SKM-1 treated with dmso at 0.1 percent for 144 hours (cell line): ENCODE results near the gene DST.
A peak's percentile ranks its signal among the peaks of the same experiment; 100 is the strongest.

Experiments
- DNase-seq: peaks from one replicate; lab custom pipeline; 2025; ENCODE audit not compliant: unreplicated experiment; lab: John Stamatoyannopoulos, UW

The DST gene

DNA sequence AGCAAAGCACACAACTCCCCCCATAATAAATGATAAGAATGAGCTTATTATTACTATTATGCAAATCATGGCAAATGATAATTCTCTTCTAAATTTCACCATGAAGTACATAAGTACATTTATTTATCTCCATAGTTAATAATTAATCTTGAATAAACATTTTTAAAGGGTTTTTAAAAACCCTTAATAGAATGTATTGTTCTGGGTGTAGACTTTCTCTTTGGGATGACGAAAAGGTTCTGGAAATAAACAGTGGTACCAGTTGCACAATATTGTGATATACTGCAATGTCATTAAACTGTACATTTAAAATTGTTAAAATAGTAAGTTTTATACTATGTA is 18.0 kb downstream of the DST start:
- DNase-seq = no peak

DNA sequence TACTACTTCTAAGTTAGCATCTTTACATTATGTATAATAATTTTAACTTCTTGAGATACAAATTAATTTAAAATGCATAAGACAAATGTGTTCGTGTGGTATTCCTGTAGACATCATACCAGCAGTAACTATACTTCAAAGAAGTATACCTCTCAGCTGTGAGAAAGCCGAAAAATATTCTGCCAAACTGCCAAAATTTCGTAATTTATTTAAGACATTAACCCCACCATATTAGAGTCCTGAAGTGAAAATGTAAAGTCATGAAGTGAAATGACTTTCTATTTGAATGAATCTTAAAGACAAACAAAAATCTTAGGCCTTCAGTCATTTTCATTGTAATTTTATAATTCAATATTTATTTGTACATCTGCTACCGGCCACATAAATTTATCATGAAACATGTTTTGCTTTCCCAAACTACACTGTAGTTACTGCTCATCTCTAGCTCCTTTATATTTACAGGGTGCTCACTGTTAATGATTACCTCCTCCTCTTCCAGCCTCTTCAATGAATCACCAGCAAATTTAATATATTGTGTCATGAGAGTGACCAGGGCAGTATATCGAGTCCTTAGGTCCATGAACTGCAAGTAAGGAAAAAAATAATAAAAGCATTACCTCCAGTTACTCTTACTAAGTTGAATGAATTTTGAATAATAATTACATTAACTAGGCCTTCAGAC is 18.5 kb downstream of the DST start:
- no peak for DNase-seq

DNA sequence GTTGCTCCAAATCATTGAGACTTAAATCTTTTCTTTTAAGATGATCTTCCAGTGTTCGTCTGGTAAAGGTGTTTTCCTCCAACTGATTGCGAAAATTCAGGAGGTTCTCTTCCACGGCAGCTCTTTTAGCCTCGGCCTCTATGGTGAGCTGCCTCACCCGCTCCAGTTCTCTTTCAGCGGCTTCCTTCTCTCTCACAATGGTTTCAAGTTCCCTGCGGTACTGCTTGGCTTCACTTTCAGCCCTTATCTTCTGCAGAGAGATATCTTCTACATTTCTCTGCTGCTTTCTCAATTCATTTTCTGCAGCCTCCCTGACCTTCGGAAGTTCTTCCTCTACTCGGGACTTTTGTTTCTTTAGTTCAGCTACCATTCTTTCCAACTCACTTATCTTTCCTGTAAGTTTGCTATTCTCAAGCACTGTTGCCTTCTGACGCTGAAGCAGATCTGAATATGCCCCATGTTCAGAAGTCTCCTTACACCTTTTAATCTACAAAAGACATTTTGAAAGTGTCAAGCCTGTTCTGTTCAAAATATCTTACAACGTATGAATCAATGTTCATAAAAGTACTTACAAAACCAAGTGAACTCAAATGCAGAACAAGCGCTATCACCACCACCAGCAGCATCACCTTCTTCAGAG is 22.3 kb downstream of the DST start:
- no peak for DNase-seq

DNA sequence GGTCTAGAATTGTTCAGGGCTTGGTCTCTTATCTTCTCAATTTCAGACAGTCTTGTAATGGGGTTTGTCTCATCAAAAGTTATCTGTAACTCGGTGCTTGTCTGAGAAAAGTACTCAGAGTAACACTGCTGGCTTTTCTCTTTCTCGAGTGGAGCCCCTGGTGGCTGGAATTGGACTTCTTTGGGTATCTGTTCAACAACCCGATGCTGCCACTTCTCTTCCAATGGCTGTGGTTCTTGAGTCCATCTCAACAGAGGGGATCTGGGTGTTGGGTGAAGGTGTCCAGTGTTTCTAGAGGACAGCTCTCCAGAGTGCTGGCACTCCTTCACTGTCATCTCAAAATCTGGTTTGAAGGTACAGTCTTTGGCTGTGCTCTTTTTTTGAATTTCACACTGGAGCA is 24.6 kb downstream of the DST start:
- no peak for DNase-seq

DNA sequence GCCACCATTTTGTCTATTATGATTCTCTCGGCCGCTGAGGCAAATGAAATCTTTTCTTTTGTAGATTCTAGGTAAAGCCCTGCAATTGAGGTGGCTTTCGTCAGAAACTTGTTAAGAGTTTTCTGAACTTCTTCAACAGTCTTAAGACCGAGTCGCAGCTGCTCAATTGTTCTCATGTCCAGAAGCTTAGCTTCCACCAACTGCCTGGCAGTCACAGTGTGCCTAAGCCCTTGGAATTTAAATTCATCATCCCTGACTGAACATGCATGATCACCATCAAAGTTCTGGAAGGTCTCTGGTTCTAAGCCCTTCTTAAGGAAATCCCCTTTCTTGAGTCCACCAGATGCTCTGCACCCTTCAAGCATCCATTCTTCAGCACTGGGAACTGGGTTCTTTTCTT is 25.7 kb downstream of the DST start:
- no peak for DNase-seq

DNA sequence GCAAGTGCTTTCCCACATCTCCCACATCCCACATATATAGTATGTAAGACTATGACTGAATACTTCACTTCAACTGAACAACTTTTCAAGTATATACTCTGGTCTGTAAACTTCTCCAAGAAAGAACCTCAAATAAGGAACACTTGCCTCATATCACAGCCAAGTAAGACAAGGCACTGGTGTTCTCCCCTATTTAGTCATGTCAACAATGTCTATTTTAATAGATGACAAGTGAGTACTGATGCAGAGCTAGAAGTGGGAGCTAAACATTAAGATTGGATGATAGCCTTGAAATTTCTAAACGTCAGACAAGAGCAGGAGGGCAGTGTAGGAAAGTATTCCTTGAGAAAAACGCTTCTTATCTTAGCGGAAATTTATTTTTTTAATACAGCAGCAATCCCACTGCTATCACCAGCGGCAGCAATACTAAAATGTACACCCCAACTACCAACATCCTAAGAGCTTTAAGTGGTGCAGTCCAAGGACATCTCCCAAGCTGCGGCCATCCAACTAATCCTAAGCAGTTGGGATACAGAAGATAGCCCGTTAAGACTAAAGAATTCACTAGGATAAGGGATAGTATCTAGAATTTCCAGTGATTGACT is 29.3 kb downstream of the DST start:
- no peak for DNase-seq

DNA sequence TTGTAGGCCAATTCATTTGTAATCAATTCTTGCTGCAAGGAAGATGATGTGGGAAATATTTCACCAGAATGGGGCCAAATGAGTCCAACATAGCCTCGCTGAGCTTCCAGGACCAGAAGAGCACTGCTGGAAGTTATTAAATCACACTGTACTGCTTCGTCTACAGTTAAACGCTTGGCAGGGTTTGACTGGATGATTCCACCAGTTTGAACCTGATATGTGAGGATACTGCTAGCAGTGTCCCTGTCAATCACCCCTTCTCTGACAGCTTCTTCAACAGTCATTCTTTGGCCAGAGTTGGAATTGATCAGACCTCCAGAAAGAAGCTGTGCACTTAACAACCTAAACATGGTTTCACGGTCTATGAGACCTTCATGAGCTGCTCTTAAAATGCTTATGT is 34.4 kb downstream of the DST start:
- no peak for DNase-seq

DNA sequence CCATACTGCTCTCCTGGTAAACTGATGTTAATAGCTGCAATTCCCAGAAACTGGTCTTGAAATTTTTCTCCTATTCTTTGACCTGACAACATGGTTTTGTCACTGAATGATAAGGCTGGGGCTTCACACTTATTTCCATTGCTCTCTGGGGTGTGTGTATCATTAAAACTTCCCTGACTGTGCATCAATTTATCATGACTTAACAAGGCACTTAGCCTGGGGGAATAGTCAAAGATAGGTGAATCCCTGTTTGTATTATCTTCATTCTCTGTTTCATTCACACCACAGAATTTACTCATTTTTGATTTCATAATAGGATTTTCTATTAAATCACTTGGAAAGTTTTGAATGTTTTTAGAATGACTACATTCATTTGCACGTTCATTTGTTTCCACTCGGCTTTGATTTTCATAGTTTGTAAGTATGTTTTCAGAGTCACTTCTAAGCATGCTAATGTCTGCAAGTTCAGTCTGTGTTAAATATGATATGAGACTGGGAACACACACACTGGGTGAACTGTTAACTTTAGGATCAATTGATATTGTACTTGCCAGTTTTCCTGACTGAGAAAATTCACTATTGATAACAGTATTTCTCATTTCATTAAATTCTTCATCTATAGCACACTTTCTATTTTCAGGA is 35.5 kb downstream of the DST start:
- DNase-seq = no peak

DNA sequence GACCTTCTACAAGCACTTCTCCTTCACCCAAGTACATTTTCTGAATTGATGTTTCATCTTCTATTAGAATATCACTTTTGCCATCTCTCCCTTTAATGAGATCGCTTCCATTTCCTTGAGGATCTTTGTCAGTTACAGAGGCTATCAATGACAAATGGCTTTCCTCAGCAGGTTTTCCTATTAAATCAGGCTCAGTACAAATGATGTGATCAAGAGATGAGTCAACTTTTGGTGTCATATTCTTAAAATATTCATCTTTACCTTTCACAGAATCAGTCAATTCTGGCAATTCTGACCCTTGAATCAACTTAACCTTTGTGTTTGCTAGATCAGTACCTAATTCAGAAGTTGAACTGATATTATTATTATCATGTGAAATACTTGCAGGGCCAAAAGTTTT is 37.3 kb downstream of the DST start:
- no peak for DNase-seq

DNA sequence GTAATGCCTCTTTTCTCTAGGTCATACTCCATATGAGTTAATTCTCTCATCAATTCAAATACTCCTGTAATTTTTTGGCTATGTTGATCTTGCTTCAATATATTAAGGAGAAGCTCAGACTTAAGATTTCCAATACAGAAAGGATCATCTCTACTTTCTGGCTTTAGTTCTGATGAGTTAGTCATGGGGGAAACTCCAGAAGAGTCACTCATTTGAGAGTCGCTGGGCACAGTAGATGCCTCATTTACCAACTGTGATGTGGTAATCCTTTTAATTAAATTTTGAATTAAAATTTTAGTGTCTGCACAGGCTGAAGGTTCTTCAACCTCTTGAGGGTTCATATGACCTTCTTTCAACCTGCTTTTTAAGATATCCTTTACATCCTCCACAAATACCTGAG is 38.5 kb downstream of the DST start:
- no peak for DNase-seq

DNA sequence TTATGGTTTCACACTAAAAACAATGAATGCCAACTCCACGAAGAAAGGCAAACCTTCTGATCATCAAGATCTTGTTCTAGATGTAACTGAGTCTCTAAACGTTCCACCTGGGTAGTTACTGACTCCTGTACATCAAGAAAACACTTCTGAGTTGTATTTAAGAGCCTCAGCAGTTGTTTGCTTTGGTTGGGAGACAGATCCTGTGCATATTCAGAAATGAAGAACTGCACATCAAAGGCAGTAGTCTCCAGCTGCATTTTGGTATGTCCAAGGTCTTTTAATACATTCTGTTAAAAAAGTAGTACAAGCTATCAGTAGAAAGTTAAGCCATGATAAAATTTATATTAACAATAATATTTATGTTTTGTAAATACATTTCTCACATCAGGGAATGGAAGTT is 41.3 kb downstream of the DST start:
- DNase-seq = no peak

DNA sequence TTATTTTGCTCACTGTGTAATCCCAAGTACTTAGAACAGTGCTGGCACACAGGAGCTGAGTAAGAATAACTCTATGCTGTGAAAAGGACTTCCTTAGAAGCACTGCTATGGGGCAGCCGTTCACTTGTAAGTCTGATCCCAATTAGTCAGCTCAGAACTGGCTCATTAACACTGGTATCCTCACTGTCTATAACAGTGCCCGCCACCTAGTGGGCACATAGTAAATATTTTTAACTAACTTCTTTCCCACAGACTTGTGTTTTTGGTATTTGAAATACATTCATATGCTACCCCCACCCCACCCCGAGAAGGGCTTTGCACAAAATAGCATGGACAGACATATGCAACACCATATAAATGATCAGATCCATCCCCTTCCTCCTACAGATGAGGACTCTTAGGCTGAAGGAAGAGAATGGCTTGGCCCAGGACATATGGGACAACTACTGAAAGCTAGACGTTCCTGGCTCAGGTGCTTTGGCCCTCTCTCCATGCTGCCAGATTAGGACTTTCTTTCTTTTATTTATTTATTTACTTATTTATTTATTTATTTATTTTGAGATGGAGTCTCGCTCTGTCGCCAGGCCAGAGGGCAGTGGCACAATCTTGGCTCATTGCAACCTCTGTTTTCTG is 47.1 kb downstream of the DST start:
- DNase-seq = peak; percentile 58

DNA sequence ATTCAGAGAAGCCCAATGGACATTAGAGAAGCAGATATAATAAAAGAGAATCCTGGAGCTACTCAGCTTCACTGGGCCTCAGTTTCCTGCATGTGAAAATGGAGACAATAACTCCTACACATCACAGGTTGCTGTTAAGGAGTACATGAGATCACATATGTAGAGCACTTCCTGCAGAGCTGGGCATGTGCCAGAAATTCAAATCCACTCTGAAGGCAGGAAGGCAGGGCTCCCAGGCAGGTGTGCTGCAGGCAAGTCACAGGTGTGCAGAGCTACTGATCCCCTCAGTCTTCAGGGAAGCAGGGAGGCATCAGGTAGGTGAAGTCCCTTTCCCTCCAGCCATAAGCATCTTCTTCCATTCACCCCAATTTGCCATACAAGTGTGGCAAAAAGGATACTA is 48.0 kb downstream of the DST start:
- DNase-seq = no peak

DNA sequence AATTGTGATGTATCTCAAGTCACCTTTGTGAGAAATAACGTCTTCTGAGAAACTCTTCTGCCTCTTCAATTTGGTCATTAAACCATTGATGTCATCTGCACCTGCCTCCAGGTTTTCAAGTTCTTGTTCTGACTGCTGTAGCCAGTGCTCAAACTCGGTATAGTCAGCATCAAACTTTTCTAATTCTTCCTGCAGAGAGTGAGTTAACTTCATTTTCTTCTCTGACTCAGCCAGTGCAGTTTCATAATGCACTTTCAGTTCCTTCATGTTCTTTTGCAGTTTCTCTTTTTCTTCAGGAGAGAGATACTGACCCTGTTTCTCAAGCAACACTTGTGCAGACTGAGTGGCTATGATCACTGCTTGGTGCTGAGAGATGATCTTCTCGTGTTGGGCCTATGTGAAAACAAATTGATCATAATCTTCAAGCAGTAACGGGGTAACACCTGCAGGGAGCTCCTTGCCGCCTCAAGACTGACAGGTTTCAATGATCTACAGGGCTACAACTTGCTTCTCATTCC is 48.8 kb downstream of the DST start:
- peak; percentile 76 for DNase-seq

DNA sequence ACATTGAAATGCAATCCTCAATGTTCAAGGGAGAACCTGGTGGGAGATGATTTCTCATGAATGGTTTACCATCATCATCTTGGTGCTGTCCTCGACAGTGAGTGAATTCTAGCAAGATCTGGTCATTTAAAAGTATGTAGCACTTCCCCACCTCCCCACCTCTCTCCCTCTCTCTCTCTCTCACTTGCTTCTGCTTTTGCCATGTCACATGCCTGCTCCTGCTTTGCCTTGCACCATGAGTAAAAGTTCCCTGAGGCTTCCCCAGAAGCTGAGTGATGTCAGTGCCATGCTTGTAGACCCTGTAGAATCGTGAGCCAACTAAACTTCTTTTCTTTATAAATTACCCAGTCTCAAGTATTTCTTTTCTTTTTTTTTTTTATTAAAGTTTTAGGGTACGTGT is 60.5 kb downstream of the DST start:
- peak; percentile 4 for DNase-seq

DNA sequence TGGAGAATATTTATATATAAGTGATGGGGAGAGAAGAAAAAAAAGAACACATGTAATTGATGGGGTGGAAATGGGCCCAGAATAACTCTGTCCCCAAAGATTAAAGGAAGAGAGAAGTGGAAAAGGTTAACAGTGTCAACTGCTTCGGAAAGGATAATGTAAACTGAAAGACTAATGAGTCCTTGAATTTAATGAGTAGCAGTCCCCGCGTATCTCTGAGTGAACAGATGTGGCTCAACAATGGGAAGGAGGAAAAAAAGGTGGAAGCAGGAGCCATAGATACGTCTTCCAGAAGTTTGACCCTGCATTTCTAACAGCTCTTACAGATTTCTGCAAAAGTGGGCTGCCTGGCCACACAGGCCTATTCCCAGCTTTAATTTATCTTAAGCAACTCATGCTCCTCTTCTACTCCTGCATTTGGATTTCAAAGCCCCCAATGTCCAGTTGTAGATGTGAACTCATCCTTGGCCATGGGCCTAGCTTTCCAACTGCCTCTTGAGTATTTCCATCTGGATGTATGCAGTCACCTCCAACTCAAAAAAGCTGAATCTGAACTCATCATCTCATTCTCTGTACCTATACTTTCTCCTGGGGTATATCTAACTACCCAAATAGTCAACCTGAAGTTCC is 61.3 kb downstream of the DST start:
- no peak for DNase-seq

DNA sequence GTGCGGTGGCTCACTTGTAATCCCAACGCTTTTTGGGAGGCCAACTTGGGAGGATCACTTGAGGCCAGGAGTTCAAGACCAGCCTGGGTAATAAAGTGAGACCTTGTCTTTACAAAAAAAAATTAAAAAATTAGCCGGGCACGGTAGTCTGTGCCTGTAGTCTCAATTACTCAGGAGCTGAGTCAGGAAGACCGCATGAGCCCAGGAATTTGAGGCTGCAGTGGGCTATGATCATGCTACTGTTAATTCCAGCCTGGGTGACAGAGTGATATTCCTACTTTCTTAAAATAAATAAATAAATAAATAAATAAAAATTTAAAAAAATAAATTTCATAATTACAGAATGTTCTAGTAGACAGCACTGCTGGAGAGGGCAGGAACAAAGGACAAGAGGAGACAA is 62.4 kb downstream of the DST start:
- no peak for DNase-seq

DNA sequence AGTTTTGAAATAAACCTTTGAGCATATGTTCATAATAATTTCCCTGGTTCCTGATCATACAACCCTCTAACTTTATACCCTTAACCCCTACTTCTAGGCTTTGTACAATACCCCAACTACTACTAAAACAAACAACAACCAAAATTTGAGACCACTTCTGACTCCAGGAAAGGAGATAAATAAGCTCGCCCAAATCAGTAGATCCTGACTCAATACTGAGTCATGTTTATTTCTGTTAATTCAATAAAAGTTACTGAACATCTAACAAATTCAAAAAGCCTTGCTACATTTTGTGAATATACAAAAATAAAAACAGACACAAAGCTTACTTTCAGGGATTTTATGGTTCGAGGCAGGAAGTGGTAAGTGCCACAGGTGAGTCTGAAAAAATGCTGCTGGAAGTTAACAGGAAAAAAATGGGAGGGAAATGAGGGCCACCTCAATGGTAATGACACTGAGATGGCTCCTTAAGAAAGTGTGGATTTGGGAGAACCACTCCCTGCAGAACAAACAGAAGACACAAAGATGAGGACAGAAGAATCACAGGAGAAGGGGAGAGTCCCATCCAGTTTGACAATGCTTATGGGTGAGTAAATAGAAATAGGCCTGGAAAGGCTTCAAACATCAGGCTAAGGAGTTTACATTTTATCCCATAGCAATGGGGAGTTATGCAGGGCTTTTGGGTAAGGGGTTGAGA is 63.4 kb downstream of the DST start:
- no peak for DNase-seq

DNA sequence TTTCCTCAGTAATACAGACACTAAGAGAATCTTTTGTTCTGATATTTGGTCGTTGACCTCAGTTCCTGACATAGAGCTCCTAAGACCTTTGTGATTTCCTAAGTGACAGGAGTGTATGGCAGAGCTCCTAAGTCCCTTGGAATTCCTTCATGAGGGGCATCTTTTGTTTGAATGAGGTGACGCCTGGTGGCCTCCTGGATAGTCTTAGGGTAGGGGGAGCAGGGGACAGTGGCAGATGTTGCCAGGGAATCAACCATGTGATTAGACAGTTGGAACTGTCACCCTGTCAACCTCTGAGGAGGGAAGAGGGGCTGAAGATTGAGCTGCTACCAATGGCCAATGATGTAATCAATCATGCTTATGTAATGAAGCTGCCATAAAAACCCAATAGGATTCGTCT is 67.0 kb downstream of the DST start:
- no peak for DNase-seq

DNA sequence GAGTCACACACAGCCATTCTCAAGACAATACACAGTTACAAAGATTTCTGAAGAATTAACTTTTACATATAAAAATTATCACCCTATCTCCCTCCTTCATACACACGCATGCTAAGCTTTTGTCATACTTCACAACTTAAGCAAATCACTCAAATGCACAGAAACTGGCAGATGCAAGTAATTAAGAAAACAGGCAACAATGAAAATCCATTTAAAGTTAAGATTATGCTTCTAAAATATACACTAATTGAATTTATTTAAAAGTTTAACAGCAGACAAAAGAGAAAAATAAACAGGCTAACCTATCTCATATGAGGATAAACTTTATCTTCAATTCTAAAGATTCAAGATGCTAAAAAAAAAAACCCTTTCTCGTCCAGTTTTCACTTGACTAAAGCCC is 68.4 kb downstream of the DST start:
- no peak for DNase-seq

DNA sequence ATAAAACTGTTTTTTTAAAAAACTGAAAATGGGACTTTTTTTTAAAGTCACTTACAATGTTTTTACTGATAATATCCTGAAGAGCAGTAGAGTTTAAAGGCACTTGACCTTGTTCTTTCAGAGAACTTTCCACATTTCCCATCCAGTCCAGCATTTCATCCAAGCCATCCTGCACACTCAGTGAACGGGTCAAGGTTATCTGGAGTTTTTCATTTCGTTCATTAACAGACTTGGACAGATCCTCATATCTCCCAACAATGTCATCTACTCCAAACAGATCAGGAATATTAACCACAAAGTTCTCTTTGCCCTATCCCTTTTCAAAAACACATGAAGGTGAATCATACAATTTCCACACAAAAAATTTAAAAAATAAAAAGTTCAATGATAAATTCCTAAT is 69.1 kb downstream of the DST start:
- no peak for DNase-seq
